Embryonic facial prominence (tissue), 1 donor: ENCODE data around the gene WWC2.
"Not testable (repeated sequence)": the region's sequence is repeated elsewhere in the genome, so short reads cannot be mapped to it uniquely, and the experiment has no call there.

Source experiments
- DNase-seq: peaks from one replicate; pipeline ENCODE4 v3.0.0-alpha.2; 2016; ENCODE audit errors: extremely low spot score

WWC2 gene

GRCh38 chr4:183141997-183142396 is 42.9 kb downstream of the WWC2 start:
- no peak for DNase-seq

- DNase-seq, result no peak
Observed at GRCh38 chr4:183142571-183143550, 43.8 kb downstream of the WWC2 start.

- no peak for DNase-seq
Observed at GRCh38 chr4:183144787-183145186, 45.7 kb downstream of the WWC2 start.

- DNase-seq, result no peak
Observed at GRCh38 chr4:183145773-183146172, 46.7 kb downstream of the WWC2 start.

- no peak for DNase-seq
Observed at GRCh38 chr4:183146478-183146877, 47.4 kb downstream of the WWC2 start.

GRCh38 chr4:183147196-183147595 is 48.1 kb downstream of the WWC2 start:
- no peak for DNase-seq

- no peak for DNase-seq
Observed at GRCh38 chr4:183147983-183148382, 48.9 kb downstream of the WWC2 start.

- no peak for DNase-seq
Observed at GRCh38 chr4:183149616-183150539, 50.8 kb downstream of the WWC2 start.

- not testable (repeated sequence) for DNase-seq
Observed at GRCh38 chr4:183150664-183151063, 51.6 kb downstream of the WWC2 start.

GRCh38 chr4:183152232-183152631 is 53.2 kb downstream of the WWC2 start:
- DNase-seq, result not testable (repeated sequence)

GRCh38 chr4:183153190-183153916 is 54.3 kb downstream of the WWC2 start:
- DNase-seq, result no peak

GRCh38 chr4:183154701-183155391 is 55.8 kb downstream of the WWC2 start:
- DNase-seq, result no peak

- no peak for DNase-seq
Observed at GRCh38 chr4:183155450-183156184, 56.6 kb downstream of the WWC2 start.

- DNase-seq, result no peak
Observed at GRCh38 chr4:183157215-183157614, 58.2 kb downstream of the WWC2 start.

- DNase-seq, result no peak
Observed at GRCh38 chr4:183158062-183158461, 59.0 kb downstream of the WWC2 start.

- no peak for DNase-seq
Observed at GRCh38 chr4:183161630-183162029, 62.6 kb downstream of the WWC2 start.

- DNase-seq, result no peak
Observed at GRCh38 chr4:183163135-183163534, 64.1 kb downstream of the WWC2 start.

- DNase-seq, result no peak
Observed at GRCh38 chr4:183164963-183165362, 65.9 kb downstream of the WWC2 start.

- no peak for DNase-seq
Observed at GRCh38 chr4:183165376-183165775, 66.3 kb downstream of the WWC2 start.

- no peak for DNase-seq
Observed at GRCh38 chr4:183170894-183171293, 71.8 kb downstream of the WWC2 start.
